IgD-negative memory B cell (primary cell): ENCODE results near the gene ZIM2. TPM values are rescaled to one million over a fixed set of nuclear protein-coding genes. Genes with fewer than 3 reads are reported as not detected.
"Not testable (repeated sequence)": the region's sequence is repeated elsewhere in the genome, so short reads cannot be mapped to it uniquely, and the experiment has no call there.

Experiments used
- H3K27ac Mint-ChIP-seq, 3 donors: one replicate each; pipeline ENCODE4 v1.8.0; 2020 to 2022; ENCODE audit warnings: mild to moderate bottlenecking in 3 of 3, mixed read lengths in 3 of 3, moderate library complexity in 1 of 3
- H3K27me3 Mint-ChIP-seq: one replicate; pipeline ENCODE4 v1.8.0; 2021; ENCODE audit warnings: mixed read lengths
- H3K36me3 Mint-ChIP-seq: one replicate; pipeline ENCODE4 v1.8.0; 2020; ENCODE audit warnings: mild to moderate bottlenecking, mixed read lengths
- H3K4me1 Mint-ChIP-seq, 3 donors: one replicate each; pipeline ENCODE4 v1.8.0; 2020 to 2022; ENCODE audit warnings: mixed read lengths in 3 of 3, mild to moderate bottlenecking in 1 of 3
- H3K4me3 Mint-ChIP-seq, 4 donors: one replicate each; pipeline ENCODE4 v1.8.0; 2020 to 2022; ENCODE audit warnings: mild to moderate bottlenecking in 4 of 4, mixed read lengths in 4 of 4, moderate library complexity in 3 of 4
- H3K9me3 Mint-ChIP-seq, 3 donors: one replicate each; pipeline ENCODE4 v1.8.0; 2020 to 2021; ENCODE audit warnings: mixed read lengths in 3 of 3, mild to moderate bottlenecking in 1 of 3
- polyA plus RNA-seq: library from polyadenylated mRNA; unstranded; fragments of 300-500 nt; fragmentation: Illumina TruSeq; gene quantifications from one replicate; pipeline ENCODE4 v1.2.3, GENCODE V29; 2021

The ZIM2 gene
- polyA plus RNA-seq, 1 donor from 2014 or later, result not detected

- no peaks in the 10 kb centered on the region for H3K27me3 Mint-ChIP-seq
- no peaks in the 10 kb centered on the region for H3K4me1 Mint-ChIP-seq
- H3K27ac Mint-ChIP-seq, result no peak overlapping the region
- peaks cover 3 to 16% (median 15%) of the 10 kb centered on the region in 3 donors for H3K9me3 Mint-ChIP-seq
- no peak overlapping the region for H3K4me3 Mint-ChIP-seq
- H3K36me3 Mint-ChIP-seq, result no peaks in the 10 kb centered on the region
Measured at GRCh38 chr19:56858026-56858425, 17.5 kb upstream of the ZIM2 start.

GRCh38 chr19:56856822-56857221 lies 16.3 kb upstream of the ZIM2 start:
- Mint-ChIP-seq H3K36me3 (no peaks in the 10 kb centered on the region), H3K4me3 (no peak overlapping the region), H3K27me3 (no peaks in the 10 kb centered on the region), H3K9me3 (peaks cover 8 to 23% (median 21%) of the 10 kb centered on the region in 3 donors), H3K27ac (no peak overlapping the region), H3K4me1 (no peaks in the 10 kb centered on the region)

GRCh38 chr19:56852361-56852760 lies 11.8 kb upstream of the ZIM2 start:
- not testable (repeated sequence) for H3K4me1 Mint-ChIP-seq, H3K4me3 Mint-ChIP-seq, H3K27me3 Mint-ChIP-seq, H3K27ac Mint-ChIP-seq, H3K36me3 Mint-ChIP-seq
- peaks cover 14 to 29% (median 19%) of the 10 kb centered on the region in 3 donors for H3K9me3 Mint-ChIP-seq

- no peaks in the 10 kb centered on the region for H3K27me3 Mint-ChIP-seq
- H3K9me3 Mint-ChIP-seq, result peaks cover 12 to 32% (median 12%) of the 10 kb centered on the region in 3 donors
- H3K4me3 Mint-ChIP-seq, result no peak overlapping the region
- peaks cover 0 to 2% (median 0%) of the 10 kb centered on the region in 3 donors for H3K4me1 Mint-ChIP-seq
- no peaks in the 10 kb centered on the region for H3K36me3 Mint-ChIP-seq
- H3K27ac Mint-ChIP-seq, result peak overlapping the region in 1 of 3 donors; percentile 45
Measured at GRCh38 chr19:56848166-56848565, 7.6 kb upstream of the ZIM2 start.

- Mint-ChIP-seq H3K36me3 (no peaks in the 10 kb centered on the region), H3K27me3 (peaks cover 5% of the 10 kb centered on the region), H3K9me3 (peaks cover 4 to 20% (median 14%) of the 10 kb centered on the region in 3 donors), H3K27ac (no peak overlapping the region), H3K4me1 (no peaks in the 10 kb centered on the region), H3K4me3 (no peak overlapping the region)
Measured at GRCh38 chr19:56842412-56842811, 1.9 kb upstream of the ZIM2 start.

- H3K4me3 Mint-ChIP-seq, result peak overlapping the region in 1 of 4 donors; percentile 70
- no peak overlapping the region for H3K27ac Mint-ChIP-seq
- peaks cover 4 to 20% (median 14%) of the 10 kb centered on the region in 3 donors for H3K9me3 Mint-ChIP-seq
- H3K36me3 Mint-ChIP-seq, result no peaks in the 10 kb centered on the region
- no peaks in the 10 kb centered on the region for H3K4me1 Mint-ChIP-seq
- H3K27me3 Mint-ChIP-seq, result peaks cover 6% of the 10 kb centered on the region
Measured at GRCh38 chr19:56841193-56841543, 642 bp upstream of the ZIM2 start.

- Mint-ChIP-seq H3K27ac (peak overlapping the region in 2 of 3 donors; percentile 56 to 73), H3K9me3 (peaks cover 11 to 24% (median 18%) of the 10 kb centered on the region in 3 donors), H3K27me3 (peaks cover 7% of the 10 kb centered on the region), H3K4me3 (no peak overlapping the region), H3K4me1 (no peaks in the 10 kb centered on the region), H3K36me3 (no peaks in the 10 kb centered on the region)
Measured at GRCh38 chr19:56839652-56840450, 675 bp downstream of the ZIM2 start.

- Mint-ChIP-seq H3K9me3 (peaks cover 12 to 21% (median 18%) of the 10 kb centered on the region in 3 donors), H3K27ac (peak overlapping the region in 2 of 3 donors; percentile 56 to 73), H3K4me3 (peak overlapping the region in 1 of 4 donors; percentile 28), H3K4me1 (no peaks in the 10 kb centered on the region), H3K36me3 (no peaks in the 10 kb centered on the region), H3K27me3 (peaks cover 7% of the 10 kb centered on the region)
Measured at GRCh38 chr19:56838909-56839651, 1.4 kb downstream of the ZIM2 start.

GRCh38 chr19:56838024-56838908 lies 2.3 kb downstream of the ZIM2 start:
- Mint-ChIP-seq H3K36me3 (no peaks in the 10 kb centered on the region), H3K4me3 (peak overlapping the region in 2 of 4 donors; percentile 33 to 35), H3K27ac (no peak overlapping the region), H3K9me3 (peaks cover 12 to 22% (median 20%) of the 10 kb centered on the region in 3 donors), H3K27me3 (peaks cover 7% of the 10 kb centered on the region), H3K4me1 (no peaks in the 10 kb centered on the region)

GRCh38 chr19:56837492-56838023 lies 3.0 kb downstream of the ZIM2 start:
- H3K4me3 Mint-ChIP-seq, result peak overlapping the region in 1 of 4 donors; percentile 35
- no peaks in the 10 kb centered on the region for H3K4me1 Mint-ChIP-seq
- peak overlapping the region in 1 of 3 donors; percentile 73 for H3K27ac Mint-ChIP-seq
- peaks cover 13 to 24% (median 20%) of the 10 kb centered on the region in 3 donors for H3K9me3 Mint-ChIP-seq
- no peaks in the 10 kb centered on the region for H3K36me3 Mint-ChIP-seq
- peaks cover 7% of the 10 kb centered on the region for H3K27me3 Mint-ChIP-seq

- peaks cover 7% of the 10 kb centered on the region for H3K27me3 Mint-ChIP-seq
- no peak overlapping the region for H3K4me3 Mint-ChIP-seq
- H3K9me3 Mint-ChIP-seq, result peaks cover 13 to 27% (median 20%) of the 10 kb centered on the region in 3 donors
Measured at GRCh38 chr19:56837004-56837403, 3.5 kb downstream of the ZIM2 start.

GRCh38 chr19:56836059-56836458 lies 4.5 kb downstream of the ZIM2 start:
- peaks cover 9 to 19% (median 13%) of the 10 kb centered on the region in 3 donors for H3K9me3 Mint-ChIP-seq
- H3K4me3 Mint-ChIP-seq, result no peak overlapping the region
- no peaks in the 10 kb centered on the region for H3K36me3 Mint-ChIP-seq
- no peak overlapping the region for H3K27ac Mint-ChIP-seq
- H3K4me1 Mint-ChIP-seq, result no peaks in the 10 kb centered on the region
- peaks cover 7% of the 10 kb centered on the region for H3K27me3 Mint-ChIP-seq

More at GRCh38 chr19:56837004-56837403, 3.5 kb downstream of the ZIM2 start:
- peak overlapping the region in 1 of 3 donors; percentile 73 for H3K27ac Mint-ChIP-seq
- no peaks in the 10 kb centered on the region for H3K4me1 Mint-ChIP-seq
- H3K36me3 Mint-ChIP-seq, result no peaks in the 10 kb centered on the region

- Mint-ChIP-seq H3K9me3 (peaks cover 9 to 17% (median 11%) of the 10 kb centered on the region in 3 donors), H3K36me3 (no peaks in the 10 kb centered on the region), H3K27ac (no peak overlapping the region), H3K4me3 (peak overlapping the region in 1 of 4 donors; percentile 54), H3K27me3 (peaks cover 6% of the 10 kb centered on the region), H3K4me1 (no peaks in the 10 kb centered on the region)
Measured at GRCh38 chr19:56835401-56835800, 5.1 kb downstream of the ZIM2 start.

GRCh38 chr19:56834564-56835375 lies 5.8 kb downstream of the ZIM2 start:
- Mint-ChIP-seq H3K9me3 (peaks cover 9 to 17% (median 11%) of the 10 kb centered on the region in 3 donors), H3K4me3 (no peak overlapping the region), H3K4me1 (no peaks in the 10 kb centered on the region), H3K27me3 (peaks cover 6% of the 10 kb centered on the region), H3K36me3 (no peaks in the 10 kb centered on the region), H3K27ac (no peak overlapping the region)
